Measurements from ENCODE around the gene HMGN4.
"Not testable (repeated sequence)": the region's sequence is repeated elsewhere in the genome, so short reads cannot be mapped to it uniquely, and the experiment has no call there.

The HMGN4 gene

GRCh38 chr6:26521600-26522391 lies 16.4 kb upstream of the HMGN4 start:
- DNase-seq (ENCODE audit: low spot score) (no peak), FAIRE-seq (no peak)

GRCh38 chr6:26522486-26523228 lies 15.5 kb upstream of the HMGN4 start:
- FAIRE-seq; DNase-seq (ENCODE audit: low spot score): not testable (repeated sequence)

- FAIRE-seq; DNase-seq (ENCODE audit: low spot score): not testable (repeated sequence)
Observed at GRCh38 chr6:26524314-26524713, 13.9 kb upstream of the HMGN4 start.

GRCh38 chr6:26524722-26525370 lies 13.3 kb upstream of the HMGN4 start:
- FAIRE-seq = no peak
- DNase-seq (ENCODE audit: low spot score) = no peak

GRCh38 chr6:26525838-26526237 lies 12.3 kb upstream of the HMGN4 start:
- no peak for FAIRE-seq
- no peak for DNase-seq (ENCODE audit: low spot score)

GRCh38 chr6:26526928-26527327 lies 11.2 kb upstream of the HMGN4 start:
- DNase-seq (ENCODE audit: low spot score) = no peak
- FAIRE-seq = no peak

- no peak for FAIRE-seq
- DNase-seq (ENCODE audit: low spot score) = no peak
Observed at GRCh38 chr6:26530203-26530602, 8.0 kb upstream of the HMGN4 start.

- FAIRE-seq = no peak
Observed at GRCh38 chr6:26531897-26532296, 6.3 kb upstream of the HMGN4 start.

GRCh38 chr6:26532699-26533531 lies 5.3 kb upstream of the HMGN4 start:
- peak; percentile 93 for DNase-seq (ENCODE audit: low spot score)
- peak; percentile 21 for FAIRE-seq

More at GRCh38 chr6:26531897-26532296, 6.3 kb upstream of the HMGN4 start:
- no peak for DNase-seq (ENCODE audit: low spot score)

- DNase-seq (ENCODE audit: low spot score) = no peak
- no peak for FAIRE-seq
Observed at GRCh38 chr6:26533532-26533931, 4.6 kb upstream of the HMGN4 start.

GRCh38 chr6:26534681-26535465 lies 3.3 kb upstream of the HMGN4 start:
- peak; percentile 75 for DNase-seq (ENCODE audit: low spot score)
- FAIRE-seq = peak; percentile 77

GRCh38 chr6:26536571-26537159 lies 1.5 kb upstream of the HMGN4 start:
- FAIRE-seq = no peak
- DNase-seq (ENCODE audit: low spot score) = peak; percentile 34

- peak; percentile 58 for FAIRE-seq
- DNase-seq (ENCODE audit: low spot score) = peak; percentile 97
Observed at GRCh38 chr6:26537160-26537845, 863 bp upstream of the HMGN4 start.

- DNase-seq (ENCODE audit: low spot score) (no peak), FAIRE-seq (no peak)
Observed at GRCh38 chr6:26538572-26538902, 371 bp downstream of the HMGN4 start.

GRCh38 chr6:26539071-26539615 lies 977 bp downstream of the HMGN4 start:
- FAIRE-seq = no peak

GRCh38 chr6:26541579-26541978 lies 3.4 kb downstream of the HMGN4 start:
- FAIRE-seq = no peak
- no peak for DNase-seq (ENCODE audit: low spot score)

More at GRCh38 chr6:26539071-26539615, 977 bp downstream of the HMGN4 start:
- no peak for DNase-seq (ENCODE audit: low spot score)

- peak; percentile 12 for DNase-seq (ENCODE audit: low spot score)
- FAIRE-seq = no peak
Observed at GRCh38 chr6:26543953-26544352, 5.8 kb downstream of the HMGN4 start.

GRCh38 chr6:26544473-26544872 lies 6.3 kb downstream of the HMGN4 start:
- FAIRE-seq = no peak
- DNase-seq (ENCODE audit: low spot score) = no peak

GRCh38 chr6:26545627-26546026 lies 7.5 kb downstream of the HMGN4 start:
- FAIRE-seq (no peak), DNase-seq (ENCODE audit: low spot score) (no peak)

Data from RCC 7860 (cell line).